ENCODE results near the gene DSN1. TPM values are rescaled to one million over a fixed set of nuclear protein-coding genes. Genes with fewer than 3 reads are reported as not detected.

DSN1 gene
- total and polyA plus RNA-seq, 4 donors = 3.5 to 14.6 (median 5.1) TPM

DNA sequence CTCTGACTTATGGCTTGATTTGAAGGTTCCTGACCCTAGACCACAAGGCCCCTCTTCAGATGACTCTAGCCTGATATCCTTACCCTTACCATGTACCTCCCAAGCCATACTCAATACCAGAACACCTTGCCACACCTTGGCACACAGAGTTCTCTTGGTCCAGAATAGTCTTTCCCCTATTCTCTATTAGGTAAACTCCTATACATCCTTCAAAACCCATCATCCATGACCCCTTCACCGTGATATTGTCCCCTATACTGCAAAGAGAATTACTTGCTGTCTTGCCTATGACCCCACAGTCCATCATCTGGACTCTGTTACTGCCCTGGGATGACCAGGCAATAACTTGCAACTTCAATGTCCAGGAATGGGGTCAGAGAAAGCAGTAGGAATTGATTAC lies 31.8 kb upstream of the DSN1 start:
- H3K9me3 ChIP-seq (ENCODE audit: control insufficient read depth in 4 of 4, low read length in 3 of 4) = no peaks in the 10 kb centered on the region
- no peaks in the 10 kb centered on the region for H3K27me3 ChIP-seq (ENCODE audit: control insufficient read depth in 4 of 4, insufficient read depth in 4 of 4, low read length in 3 of 4)
- no peak overlapping the region for H3K4me3 ChIP-seq (ENCODE audit: low read depth in 1 of 3, low read length in 3 of 3)
- no peak for TF ChIP-seq HNF4G (IDR thresholded peaks at IDR 0.05)
- peaks cover 0 to 14% (median 1%) of the 10 kb centered on the region in 4 donors for H3K36me3 ChIP-seq (ENCODE audit: control insufficient read depth in 4 of 4, insufficient read depth in 3 of 4, low read depth in 1 of 4, low read length in 3 of 4)
- no peaks in the 10 kb centered on the region for H3K4me1 ChIP-seq (ENCODE audit: control insufficient read depth in 4 of 4, insufficient read depth in 4 of 4, low read length in 3 of 4)
- 98% methylated on average over 1 of the region's 1 CpG for WGBS
- no peak for DNase-seq (ENCODE audit: low spot score)
- H3K9ac ChIP-seq (ENCODE audit: low read depth in 1 of 2, low read length in 2 of 2) = no peak overlapping the region
- no peak overlapping the region for H3K27ac ChIP-seq (ENCODE audit: low read depth in 1 of 2, low read length in 2 of 2)

DNA sequence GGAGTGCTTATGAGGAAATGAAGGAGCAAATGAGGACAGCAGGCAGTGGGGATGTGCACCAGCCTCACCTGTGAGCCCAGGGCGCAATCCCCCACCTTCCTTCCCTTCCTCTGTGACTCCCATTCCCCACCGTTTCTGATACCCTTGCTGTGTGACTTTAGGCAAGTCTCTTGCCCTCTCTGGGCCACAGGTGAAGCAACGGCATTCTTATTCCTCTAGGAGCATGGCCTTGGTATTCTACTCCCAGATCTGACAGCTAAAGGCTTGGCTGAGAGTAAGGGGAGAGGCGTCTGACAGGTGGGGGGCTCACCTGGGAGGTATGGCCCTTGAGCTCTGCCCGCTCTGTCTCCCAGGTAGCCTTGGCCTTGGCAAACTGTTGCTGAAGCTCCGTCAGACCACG lies 30.9 kb upstream of the DSN1 start:
- Histone ChIP-seq H3K36me3 (ENCODE audit: control insufficient read depth in 4 of 4, insufficient read depth in 3 of 4, low read depth in 1 of 4, low read length in 3 of 4) (peaks cover 0 to 16% (median 1%) of the 10 kb centered on the region in 4 donors), H3K27me3 (ENCODE audit: control insufficient read depth in 4 of 4, insufficient read depth in 4 of 4, low read length in 3 of 4) (no peaks in the 10 kb centered on the region), H3K9me3 (ENCODE audit: control insufficient read depth in 4 of 4, low read length in 3 of 4) (no peaks in the 10 kb centered on the region), H3K27ac (ENCODE audit: low read depth in 1 of 2, low read length in 2 of 2) (no peak overlapping the region), H3K4me3 (ENCODE audit: low read depth in 1 of 3, low read length in 3 of 3) (no peak overlapping the region), H3K9ac (ENCODE audit: low read depth in 1 of 2, low read length in 2 of 2) (no peak overlapping the region), H3K4me1 (ENCODE audit: control insufficient read depth in 4 of 4, insufficient read depth in 4 of 4, low read length in 3 of 4) (no peaks in the 10 kb centered on the region)
- TF ChIP-seq YY1 (IDR thresholded peaks at IDR 0.05) (no peak), RXRA (IDR thresholded peaks at IDR 0.05) (no peak), JUND (IDR thresholded peaks at IDR 0.05) (no peak), FOXA1 (IDR thresholded peaks at IDR 0.05) (no peak), HNF4G (IDR thresholded peaks at IDR 0.05) (no peak), ZBTB33 (IDR thresholded peaks at IDR 0.05) (no peak)
- TF ChIP-seq, protein P1, sequence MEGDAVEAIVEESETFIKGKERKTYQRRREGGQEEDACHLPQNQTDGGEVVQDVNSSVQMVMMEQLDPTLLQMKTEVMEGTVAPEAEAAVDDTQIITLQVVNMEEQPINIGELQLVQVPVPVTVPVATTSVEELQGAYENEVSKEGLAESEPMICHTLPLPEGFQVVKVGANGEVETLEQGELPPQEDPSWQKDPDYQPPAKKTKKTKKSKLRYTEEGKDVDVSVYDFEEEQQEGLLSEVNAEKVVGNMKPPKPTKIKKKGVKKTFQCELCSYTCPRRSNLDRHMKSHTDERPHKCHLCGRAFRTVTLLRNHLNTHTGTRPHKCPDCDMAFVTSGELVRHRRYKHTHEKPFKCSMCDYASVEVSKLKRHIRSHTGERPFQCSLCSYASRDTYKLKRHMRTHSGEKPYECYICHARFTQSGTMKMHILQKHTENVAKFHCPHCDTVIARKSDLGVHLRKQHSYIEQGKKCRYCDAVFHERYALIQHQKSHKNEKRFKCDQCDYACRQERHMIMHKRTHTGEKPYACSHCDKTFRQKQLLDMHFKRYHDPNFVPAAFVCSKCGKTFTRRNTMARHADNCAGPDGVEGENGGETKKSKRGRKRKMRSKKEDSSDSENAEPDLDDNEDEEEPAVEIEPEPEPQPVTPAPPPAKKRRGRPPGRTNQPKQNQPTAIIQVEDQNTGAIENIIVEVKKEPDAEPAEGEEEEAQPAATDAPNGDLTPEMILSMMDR (IDR thresholded peaks at IDR 0.05; ENCODE audit: low read depth, low read length, missing input control) = no peak
- DNase-seq (ENCODE audit: low spot score) = no peak
- 91% methylated on average over 7 of the region's 7 CpGs for WGBS

GRCh38 chr20:36802326-36803222 lies 29.0 kb upstream of the DSN1 start:
- WGBS = 96% methylated on average over 14 of the region's 14 CpGs
- H3K36me3 ChIP-seq (ENCODE audit: control insufficient read depth in 4 of 4, insufficient read depth in 3 of 4, low read depth in 1 of 4, low read length in 3 of 4) = peaks cover 0 to 20% (median 0%) of the 10 kb centered on the region in 4 donors
- no peaks in the 10 kb centered on the region for H3K27me3 ChIP-seq (ENCODE audit: control insufficient read depth in 4 of 4, insufficient read depth in 4 of 4, low read length in 3 of 4)
- DNase-seq (ENCODE audit: low spot score) = no peak
- no peaks in the 10 kb centered on the region for H3K9me3 ChIP-seq (ENCODE audit: control insufficient read depth in 4 of 4, low read length in 3 of 4)
- no peak overlapping the region for H3K27ac ChIP-seq (ENCODE audit: low read depth in 1 of 2, low read length in 2 of 2)
- no peak overlapping the region for H3K4me3 ChIP-seq (ENCODE audit: low read depth in 1 of 3, low read length in 3 of 3)
- no peaks in the 10 kb centered on the region for H3K4me1 ChIP-seq (ENCODE audit: control insufficient read depth in 4 of 4, insufficient read depth in 4 of 4, low read length in 3 of 4)
- no peak overlapping the region for H3K9ac ChIP-seq (ENCODE audit: low read depth in 1 of 2, low read length in 2 of 2)
- TF ChIP-seq, protein P1 (IDR thresholded peaks at IDR 0.05; ENCODE audit: low read depth, low read length, missing input control) = no peak
- TF ChIP-seq EGR1 (IDR thresholded peaks at IDR 0.05; ENCODE audit: low read depth in 2 of 2) (no peak), NR2F2 (IDR thresholded peaks at IDR 0.05) (no peak), ZBTB33 (IDR thresholded peaks at IDR 0.05) (no peak), YY1 (IDR thresholded peaks at IDR 0.05) (no peak), JUND (IDR thresholded peaks at IDR 0.05) (no peak), TAF1 (conservative IDR thresholded peaks at IDR 0.05) (no peak), HNF4G (IDR thresholded peaks at IDR 0.05) (no peak), FOXA1 (IDR thresholded peaks at IDR 0.05) (no peak), MAX (IDR thresholded peaks at IDR 0.05) (no peak), SP1 (IDR thresholded peaks at IDR 0.05) (no peak), FOXA2 (IDR thresholded peaks at IDR 0.05) (no peak), GABPA (IDR thresholded peaks at IDR 0.05 in 1 of 2, conservative IDR thresholded peaks at IDR 0.05 in 1 of 2) (no peak), RAD21 (IDR thresholded peaks at IDR 0.05) (no peak), RXRA (IDR thresholded peaks at IDR 0.05) (no peak)
- TF ChIP-seq, protein P2, sequence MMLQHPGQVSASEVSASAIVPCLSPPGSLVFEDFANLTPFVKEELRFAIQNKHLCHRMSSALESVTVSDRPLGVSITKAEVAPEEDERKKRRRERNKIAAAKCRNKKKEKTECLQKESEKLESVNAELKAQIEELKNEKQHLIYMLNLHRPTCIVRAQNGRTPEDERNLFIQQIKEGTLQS (IDR thresholded peaks at IDR 0.05) = no peak
